ENCODE measurements around the gene NDUFA12.

DNA sequence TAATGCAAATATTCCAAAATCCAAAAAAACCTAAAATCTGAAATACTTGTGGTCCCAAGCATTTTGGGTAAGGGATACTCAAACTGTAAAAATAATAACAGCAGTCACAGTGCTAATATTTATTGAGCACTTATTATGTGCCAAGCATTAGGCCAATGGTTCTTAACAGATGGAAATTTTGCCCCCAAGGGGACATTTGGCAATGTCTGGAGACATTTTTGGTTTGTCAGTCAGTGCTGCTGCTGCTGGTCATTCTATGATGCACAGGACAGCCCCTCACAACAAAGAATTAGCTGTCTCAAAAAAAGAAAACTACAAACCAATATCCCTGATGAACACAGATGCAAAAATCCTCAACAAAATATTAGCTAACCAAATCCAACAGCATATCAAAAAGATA is 5.8 kb downstream of the NDUFA12 start:
- TF ChIP-seq POLR2A (IDR thresholded peaks at IDR 0.05; ENCODE audit: extremely low read depth, insufficient read length) (no peak), CTCF (IDR thresholded peaks at IDR 0.05; ENCODE audit: low read depth, low read length) (no peak), MYC (IDR thresholded peaks at IDR 0.05; ENCODE audit: low read depth, low read length) (no peak)
- TF ChIP-seq, protein P1, sequence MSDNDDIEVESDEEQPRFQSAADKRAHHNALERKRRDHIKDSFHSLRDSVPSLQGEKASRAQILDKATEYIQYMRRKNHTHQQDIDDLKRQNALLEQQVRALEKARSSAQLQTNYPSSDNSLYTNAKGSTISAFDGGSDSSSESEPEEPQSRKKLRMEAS (IDR thresholded peaks at IDR 0.05; ENCODE audit: low read depth, low read length) = no peak
